GM12892 (cell line): ENCODE results near the gene PLAC1.

ENCODE experiments used
- POLR2A ChIP-seq: IDR thresholded peaks from 2 replicates; pipeline ENCODE4 v1.6.1; 2011; ENCODE audit warnings: low read depth, low read length, control low read depth
- POLR2AphosphoS5 ChIP-seq: IDR thresholded peaks from 2 replicates; pipeline ENCODE4 v1.6.1; 2011; ENCODE audit warnings: low read depth, low read length, control low read depth

DNA sequence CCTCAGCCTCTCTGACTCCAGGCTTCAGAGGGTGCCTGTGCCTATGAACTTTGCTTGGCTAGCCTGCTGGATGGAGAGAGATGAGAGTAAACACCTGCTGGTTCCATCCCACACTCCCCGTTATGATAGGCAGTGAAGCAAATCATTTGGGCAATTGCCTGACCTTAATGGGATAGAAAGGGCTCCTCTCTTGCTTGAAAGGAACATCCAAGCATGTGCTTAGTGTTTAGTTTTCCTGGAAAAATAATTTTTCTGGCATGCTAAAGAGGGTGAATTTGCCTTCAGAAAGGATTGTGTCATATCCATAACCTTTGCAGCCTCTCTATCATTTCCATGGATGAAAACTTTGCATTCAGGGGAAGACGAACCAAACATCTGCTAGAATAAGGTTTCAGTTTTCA lies 10.8 kb downstream of the PLAC1 start:
- TF ChIP-seq POLR2AphosphoS5 (no peak), POLR2A (no peak)
